GM23248 (cell line): Measurements from ENCODE around the gene MSL2.

Experiments
- EZH2 ChIP-seq: fragments of 200-600 bp; sonication (generic); IDR thresholded peaks from 2 replicates; pipeline ENCODE4 v1.6.1; 2018; ENCODE audit warnings: antibody characterized with exemption, mild to moderate bottlenecking; ENCODE audit not compliant: insufficient read depth, poor library complexity, severe bottlenecking
- EZH2phosphoT487 ChIP-seq: fragments of 200-600 bp; sonication (generic); IDR thresholded peaks from 2 replicates; pipeline ENCODE4 v1.6.1; 2018; ENCODE audit warnings: antibody characterized with exemption, moderate library complexity, mild to moderate bottlenecking, low read depth; ENCODE audit not compliant: insufficient read depth

DNA sequence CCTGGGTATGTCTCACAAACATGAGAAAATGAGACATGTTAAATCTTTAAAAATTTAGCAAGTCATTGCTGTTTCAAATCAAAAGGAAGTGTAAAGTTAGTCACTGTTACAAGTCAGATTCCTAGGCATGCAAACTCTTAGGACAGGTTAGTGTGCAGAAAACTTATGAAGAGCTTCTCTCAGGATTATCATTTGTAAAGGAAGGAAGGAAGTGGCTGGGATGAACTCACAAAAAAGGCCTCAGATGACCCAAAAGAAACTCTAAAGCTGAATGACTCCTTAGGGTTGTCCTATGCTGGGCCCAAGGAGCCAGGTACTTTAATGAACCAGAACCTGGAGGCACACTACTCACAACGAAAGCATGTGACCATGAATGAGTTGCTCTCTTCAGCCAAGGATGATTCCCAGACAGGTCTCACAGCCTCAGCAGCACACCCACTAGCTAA, 25.0 kb downstream of the MSL2 start:
- TF ChIP-seq EZH2 (no peak), EZH2phosphoT487 (no peak)
